HepG2 (cell line): ENCODE data around the gene GGNBP2. TPM values are rescaled to one million over a fixed set of nuclear protein-coding genes. Genes with fewer than 3 reads are reported as not detected.

Experiments
- ARHGAP35 ChIP-seq: sonication (generic); formaldehyde crosslinking; IDR thresholded peaks from 2 replicates; pipeline ENCODE4 v1.9.0; 2022; ENCODE audit warnings: mild to moderate bottlenecking, inconsistent platforms, moderate library complexity, missing genetic modification reagents, borderline replicate concordance
- ARID3A ChIP-seq: IDR thresholded peaks from 2 replicates; pipeline ENCODE4 v1.6.1; 2012; ENCODE audit warnings: low read depth, low read length, improper control_type of control experiment
- E2F2 ChIP-seq: sonication (generic); formaldehyde crosslinking; IDR thresholded peaks from 2 replicates; pipeline ENCODE4 v1.4.0; 2020; ENCODE audit warnings: missing genetic modification reagents, borderline replicate concordance
- FOXA3 ChIP-seq: IDR thresholded peaks from 2 replicates; pipeline ENCODE4 v1.6.1; 2016; ENCODE audit warnings: missing genetic modification reagents, missing compliant biosample characterization
- FOXO1 ChIP-seq: sonication (generic); formaldehyde crosslinking; IDR thresholded peaks from 2 replicates; pipeline ENCODE4 v1.4.0; 2020; ENCODE audit warnings: missing genetic modification reagents
- HDAC2 ChIP-seq: sonication (generic); formaldehyde crosslinking; IDR thresholded peaks from 2 replicates; pipeline ENCODE4 v1.4.0; 2020; ENCODE audit warnings: missing genetic modification reagents
- IRF1 ChIP-seq: sonication (generic); formaldehyde crosslinking; IDR thresholded peaks from 2 replicates; pipeline ENCODE4 v1.4.0; 2020; ENCODE audit warnings: low read depth, mild to moderate bottlenecking, missing genetic modification reagents
- PTBP1 ChIP-seq: fragments of 200-400 bp; formaldehyde crosslinking; IDR thresholded peaks from 2 replicates; pipeline ENCODE4 v1.6.1; 2018; ENCODE audit warnings: low read length, low read depth; ENCODE audit not compliant: poor library complexity, severe bottlenecking
- SP1 ChIP-seq, 2 experiments: fragments of 450-650 bp in 1 of 2; sonication (generic) in 1 of 2; formaldehyde crosslinking in 1 of 2; IDR thresholded peaks; 2 replicates each; pipeline versions ENCODE4 v1.4.0 to v1.6.1; 2016 to 2020; ENCODE audit warnings: missing genetic modification reagents in 1 of 2
- SP4 ChIP-seq: sonication (generic); formaldehyde crosslinking; IDR thresholded peaks from 2 replicates; pipeline ENCODE4 v1.8.1; 2023; ENCODE audit warnings: mild to moderate bottlenecking, missing genetic modification reagents
- TBX3 ChIP-seq: fragments of 450-650 bp; IDR thresholded peaks from 2 replicates; pipeline ENCODE4 v1.6.1; 2017; ENCODE audit warnings: antibody characterized with exemption, mild to moderate bottlenecking, inconsistent platforms, borderline replicate concordance
- THAP7 ChIP-seq: sonication (generic); formaldehyde crosslinking; IDR thresholded peaks from 2 replicates; pipeline ENCODE4 v1.8.1; 2023; ENCODE audit warnings: mild to moderate bottlenecking, missing genetic modification reagents
- ZNF225 ChIP-seq: sonication (generic); formaldehyde crosslinking; IDR thresholded peaks from 2 replicates; pipeline ENCODE4 v1.4.0; 2020; ENCODE audit warnings: mild to moderate bottlenecking, missing genetic modification reagents
- ZNF282 ChIP-seq: fragments of 450-650 bp; IDR thresholded peaks from 2 replicates; pipeline ENCODE4 v1.6.1; 2018; ENCODE audit not compliant: partially characterized antibody
- ZNF383 ChIP-seq: sonication (generic); formaldehyde crosslinking; IDR thresholded peaks from 2 replicates; pipeline ENCODE4 v1.4.0; 2020; ENCODE audit warnings: missing genetic modification reagents, mild to moderate bottlenecking, borderline replicate concordance
- ZNF503 ChIP-seq: sonication (generic); formaldehyde crosslinking; IDR thresholded peaks from 2 replicates; pipeline ENCODE4 v1.4.0; 2020; ENCODE audit warnings: missing genetic modification reagents
- ZNF576 ChIP-seq: sonication (generic); formaldehyde crosslinking; IDR thresholded peaks from 2 replicates; pipeline ENCODE4 v1.4.0; 2020; ENCODE audit warnings: mild to moderate bottlenecking, missing genetic modification reagents
- ZNF749 ChIP-seq: sonication (generic); formaldehyde crosslinking; IDR thresholded peaks from 2 replicates; pipeline ENCODE4 v1.8.0; 2022; ENCODE audit warnings: mild to moderate bottlenecking, missing genetic modification reagents, moderate library complexity, borderline replicate concordance
- ZNF782 ChIP-seq: sonication (generic); formaldehyde crosslinking; IDR thresholded peaks from 2 replicates; pipeline ENCODE4 v1.4.0; 2020; ENCODE audit warnings: missing genetic modification reagents, mild to moderate bottlenecking, borderline replicate concordance
- polyA plus RNA-seq, 8 experiments: library from polyadenylated mRNA; depleted of rRNA in 3 of 8; stranded (reverse) in 7 of 8; unstranded in 1 of 8; fragments of >200 nt; fragmentation: Illumina TruSeq in 4 of 8; extraction: Trizol in 4 of 8; gene quantifications; 2 replicates each; pipeline versions ENCODE4 v1.2.1 to v1.2.3, GENCODE V29; 2011 to 2016; ENCODE audit warnings: low read depth in 4 of 8, missing spikeins in 1 of 8, mixed read lengths in 1 of 8; ENCODE audit not compliant: insufficient read depth in 1 of 8
- total RNA-seq, 5 experiments: library from RNA; depleted of rRNA; stranded (reverse); fragments of >200 nt; fragmentation: Illumina TruSeq; extraction: Trizol; gene quantifications; 2 replicates each; pipeline ENCODE4 v1.2.3, GENCODE V29; 2016; ENCODE audit warnings: low read depth in 1 of 5

GGNBP2 gene
- total and polyA plus RNA-seq, 2 of the 13 experiments (the other 11 are each of a cell fraction or from before 2014, with no cell fraction given), result 53.3 to 84.2 TPM

- TF ChIP-seq PTBP1 (no peak), E2F2 (CRISPR knock-in tag) (no peak), IRF1 (no peak), ARHGAP35 (CRISPR knock-in tag) (peak; percentile 46; the same call in 1 of the 2 replicates), TBX3 (no peak), ZNF282 (no peak), FOXO1 (peak; percentile 58; the same call in 1 of the 2 replicates), ZNF782 (peak; percentile 76; the same call in 1 of the 2 replicates), ZNF749 (CRISPR knock-in tag) (0 out of 2 replicates have a peak, but pooled peaks have one; percentile 60), ZNF576 (CRISPR knock-in tag) (no peak), HDAC2 (peak; percentile 65), ZNF503 (CRISPR knock-in tag) (peak; percentile 6; the same call in 1 of the 2 replicates), ARID3A (no peak), FOXA3 (CRISPR knock-in tag) (peak; percentile 63), ZNF383 (CRISPR knock-in tag) (no peak), THAP7 (no peak), SP1 (IDR thresholded peaks at IDR 0.05) (no peak), SP1 (CRISPR knock-in tag; IDR thresholded peaks at IDR 0.05) (peak; percentile 94), ZNF225 (no peak), SP4 (CRISPR knock-in tag) (peak; percentile 74)
Observed at GRCh38 chr17:36545465-36546417, 1.0 kb downstream of the GGNBP2 start (continued).
